ENCODE measurements around the gene NTM.

GRCh38 chr11:132147464-132147863 lies 777.0 kb downstream of the NTM start:
- TF ChIP-seq CTCF (IDR thresholded peaks at IDR 0.05) = no peak
- no peak for TF ChIP-seq POLR2A (IDR thresholded peaks at IDR 0.05)
